HG03135 (cell line): ENCODE results near the gene ZYG11A.
"Not testable (repeated sequence)": the region's sequence is repeated elsewhere in the genome, so short reads cannot be mapped to it uniquely, and the experiment has no call there.

ENCODE experiments used
- ATAC-seq: cut with Tn5 transposase; IDR thresholded peaks from one replicate; pipeline ENCODE4 v1.9.1; 2021; ENCODE audit warnings: mild to moderate bottlenecking, moderate library complexity; ENCODE audit not compliant: unreplicated experiment

ZYG11A gene

GRCh38 chr1:52842643-52843310 is at the start of gene ZYG11A:
TSS of gene ZYG11A (plus strand) at chr1:52842760. CDS start at chr1:52842884, 124 bp downstream.
- peak; percentile 84 for ATAC-seq

- not testable (repeated sequence) for ATAC-seq
These were observed 48.8 kb upstream of the ZYG11A start for GRCh38 chr1:52793717-52794116.

- ATAC-seq: no peak
These were observed 47.1 kb upstream of the ZYG11A start for GRCh38 chr1:52795464-52795863.

DNA sequence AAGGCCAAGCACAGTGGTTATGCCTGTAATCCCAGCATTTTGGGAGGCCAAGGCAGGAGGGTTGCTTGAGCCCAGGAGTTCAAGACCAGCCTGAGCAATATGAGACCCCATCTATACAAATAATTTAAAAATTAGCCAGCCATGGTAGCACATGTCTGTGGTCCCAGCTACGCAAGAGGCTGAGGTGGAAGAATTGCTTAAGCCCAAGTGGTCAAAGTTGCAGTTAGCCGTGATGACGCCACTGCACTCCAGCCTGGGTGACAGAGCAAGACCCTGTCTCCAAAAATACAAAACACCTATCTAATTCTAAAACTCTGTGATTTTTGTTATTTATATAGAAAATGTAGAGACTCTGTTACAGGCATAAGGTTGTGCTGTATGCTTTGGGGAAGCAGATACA is 44.2 kb upstream of the ZYG11A start:
- no peak for ATAC-seq

- no peak for ATAC-seq
These were observed 41.5 kb upstream of the ZYG11A start for GRCh38 chr1:52801011-52801410.

GRCh38 chr1:52804083-52804482 is 38.5 kb upstream of the ZYG11A start:
- not testable (repeated sequence) for ATAC-seq

DNA sequence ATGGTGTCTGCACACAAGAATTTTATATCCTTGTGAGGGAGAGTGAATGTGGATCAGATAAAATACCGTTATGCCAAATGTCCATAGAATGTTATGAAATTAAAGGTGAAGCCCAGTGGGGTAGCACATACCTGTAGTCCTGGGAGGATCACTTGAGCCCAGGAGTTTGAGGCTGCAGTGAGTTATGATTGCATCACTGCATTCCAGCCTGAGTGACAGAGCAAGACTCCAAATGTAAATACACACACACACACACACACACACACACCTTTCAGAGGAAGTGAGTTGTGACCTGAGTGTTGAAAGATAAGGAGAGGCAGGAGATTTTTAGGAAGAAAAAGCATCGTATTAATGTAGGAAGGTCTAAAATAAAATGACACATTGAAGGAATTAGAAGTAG is 28.1 kb upstream of the ZYG11A start:
- ATAC-seq: no peak

DNA sequence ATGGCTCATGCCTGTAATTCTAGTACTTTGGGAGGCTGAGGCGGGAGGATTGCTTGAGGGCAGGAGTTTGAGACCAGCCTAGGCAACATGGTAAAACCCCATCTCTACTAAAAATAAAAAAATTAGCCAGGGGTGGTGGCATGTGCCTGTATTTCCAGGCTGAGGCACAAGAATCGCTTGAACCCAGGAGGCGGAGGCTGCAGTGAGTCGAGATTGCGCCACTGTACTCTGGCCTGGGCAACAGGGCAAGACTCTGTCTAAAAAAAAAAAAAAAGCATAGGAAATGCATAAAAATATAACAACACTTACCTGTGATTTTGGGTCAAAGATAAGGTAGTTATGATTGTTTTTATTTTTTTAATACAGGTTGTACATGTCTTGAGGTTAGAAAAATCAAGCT is 21.7 kb upstream of the ZYG11A start:
- not testable (repeated sequence) for ATAC-seq

DNA sequence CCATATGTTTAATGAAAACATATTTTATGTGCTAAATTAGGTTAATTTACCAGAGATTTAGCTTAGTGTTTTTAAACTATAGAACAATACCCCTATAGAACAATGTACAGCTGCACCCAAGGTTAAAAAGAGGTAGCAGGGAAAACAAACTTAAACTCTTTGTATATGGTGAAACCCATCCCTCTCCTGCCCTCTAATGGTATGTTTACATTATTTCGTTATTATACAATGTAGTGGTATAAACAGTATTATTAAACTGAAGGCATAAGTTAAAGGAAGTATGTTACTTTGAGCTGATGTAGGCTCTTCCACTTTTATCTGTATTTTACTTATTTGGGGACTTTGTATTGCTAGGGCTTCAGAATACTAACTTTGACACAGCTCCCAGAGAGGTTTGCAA is 16.7 kb upstream of the ZYG11A start:
- ATAC-seq: no peak

- ATAC-seq: no peak
These were observed 7.8 kb upstream of the ZYG11A start for GRCh38 chr1:52834798-52835197.

DNA sequence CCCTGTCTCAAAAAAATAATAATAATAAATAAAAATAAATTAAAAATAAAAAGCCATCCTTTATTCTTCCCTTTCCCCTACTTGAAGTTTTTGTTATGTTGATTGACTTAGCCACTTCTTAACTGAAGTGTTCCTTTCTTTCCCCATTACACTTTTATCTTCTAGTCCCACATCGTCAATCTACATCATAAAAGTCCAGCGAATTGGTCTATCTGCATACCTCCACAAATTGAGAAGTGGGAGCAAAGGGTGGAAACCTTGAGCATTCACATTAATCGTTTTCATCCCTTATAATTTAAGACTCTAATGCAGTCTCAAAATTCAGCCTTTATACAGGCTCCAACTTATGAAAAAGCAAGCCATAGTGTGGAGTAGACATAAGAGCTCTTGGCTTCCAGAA is 6.5 kb upstream of the ZYG11A start:
- no peak for ATAC-seq

DNA sequence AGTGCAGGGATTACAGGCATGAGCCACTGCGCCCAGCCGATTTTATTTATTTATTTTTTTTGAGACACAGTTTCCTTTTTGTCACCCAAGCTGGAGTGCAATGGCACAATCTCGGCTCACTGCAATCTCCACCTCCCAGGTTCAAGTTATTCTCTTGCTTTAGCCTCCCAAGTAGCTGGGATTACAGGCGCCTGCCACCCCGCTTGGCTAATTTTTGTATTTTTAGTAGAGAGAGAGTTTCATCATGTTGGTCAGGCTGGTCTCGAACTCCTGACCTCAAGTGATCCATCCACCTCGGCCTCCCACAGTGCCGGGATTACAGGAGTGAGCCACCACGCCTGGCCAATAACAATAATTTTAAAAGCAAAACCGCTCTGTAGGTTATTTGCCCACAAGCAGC is 3.4 kb upstream of the ZYG11A start:
- not testable (repeated sequence) for ATAC-seq

DNA sequence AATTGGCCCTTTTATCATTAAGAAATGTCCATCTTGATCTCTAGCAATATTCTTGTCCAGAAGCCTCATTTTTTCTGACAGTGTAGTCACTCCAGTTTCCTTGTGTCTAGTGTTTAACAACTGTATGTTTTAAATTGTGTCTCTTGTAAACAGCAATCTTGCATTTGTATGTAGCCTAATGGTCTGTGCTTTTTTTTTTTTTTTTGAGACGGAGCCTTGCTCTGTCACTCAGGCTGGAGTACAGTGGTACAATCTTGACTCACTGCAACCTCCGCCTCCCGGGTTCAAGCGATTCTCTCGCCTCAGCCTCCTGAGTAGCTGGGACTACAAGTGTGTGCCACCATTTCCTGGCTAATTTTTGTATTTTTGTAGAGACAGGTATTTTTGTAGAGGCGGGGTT is 2.6 kb downstream of the ZYG11A start:
- ATAC-seq: not testable (repeated sequence)

GRCh38 chr1:52848423-52848822 is 5.9 kb downstream of the ZYG11A start:
- ATAC-seq: no peak

- ATAC-seq: no peak
These were observed 8.4 kb downstream of the ZYG11A start for GRCh38 chr1:52850951-52851350.

- ATAC-seq: no peak
These were observed 10.3 kb downstream of the ZYG11A start for GRCh38 chr1:52852854-52853253.

- no peak for ATAC-seq
These were observed 13.0 kb downstream of the ZYG11A start for GRCh38 chr1:52855584-52855983.

- ATAC-seq: no peak
These were observed 13.5 kb downstream of the ZYG11A start for GRCh38 chr1:52856026-52856425.

DNA sequence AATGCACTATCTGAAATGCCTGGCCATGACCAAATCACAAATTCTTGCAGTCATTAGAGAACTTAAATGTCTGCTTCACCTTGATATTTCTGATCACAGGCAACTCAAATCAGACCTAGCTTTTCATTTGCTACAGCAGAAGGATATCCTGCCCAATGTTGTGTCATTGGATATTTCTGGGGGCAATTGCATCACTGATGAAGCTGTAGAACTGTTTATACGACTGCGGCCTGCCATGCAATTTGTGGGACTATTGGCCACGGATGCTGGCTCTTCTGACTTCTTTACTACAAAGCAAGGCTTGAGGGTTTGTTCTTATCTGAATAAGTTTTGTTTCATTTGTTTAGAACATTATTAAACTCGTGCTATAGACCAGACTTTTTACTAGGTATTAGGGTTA is 14.9 kb downstream of the ZYG11A start:
- ATAC-seq: no peak

GRCh38 chr1:52862666-52863458 is 20.3 kb downstream of the ZYG11A start:
- ATAC-seq: no peak

DNA sequence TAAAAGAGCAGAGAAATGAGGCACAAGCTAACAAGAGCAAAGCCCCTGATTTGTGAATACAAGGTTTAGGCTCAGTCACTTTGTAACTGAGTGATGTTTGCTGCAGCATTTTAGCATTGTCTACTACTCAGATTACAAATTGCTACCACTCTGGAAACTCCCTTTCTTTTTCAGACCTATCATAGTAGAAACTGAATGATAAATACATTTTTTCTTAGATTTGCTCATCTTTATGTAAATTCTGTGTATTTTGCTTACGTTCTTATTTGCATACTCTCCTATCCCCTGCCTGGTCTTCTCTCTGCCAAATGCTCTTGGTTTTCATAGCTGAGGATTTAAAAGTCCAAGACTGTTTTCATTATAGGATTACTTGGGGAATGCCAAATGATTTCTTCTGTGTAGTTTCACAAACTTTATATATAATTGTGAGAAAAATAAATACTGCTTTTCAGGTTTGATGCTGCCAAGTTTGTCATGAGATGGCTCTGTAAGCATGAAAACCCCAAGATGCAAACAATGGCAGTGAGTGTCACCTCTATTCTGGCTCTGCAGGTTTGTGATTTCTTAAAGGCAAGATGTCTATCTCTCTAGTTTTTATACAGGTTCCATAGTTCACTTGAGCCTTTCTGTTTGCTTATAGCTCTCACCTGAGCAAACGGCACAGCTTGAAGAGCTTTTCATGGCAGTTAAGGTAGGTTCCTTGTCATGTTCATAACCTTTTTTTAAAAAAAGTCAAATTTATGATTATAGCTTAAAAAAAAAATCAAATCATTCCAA is 24.7 kb downstream of the ZYG11A start:
- ATAC-seq: peak; percentile 87

- ATAC-seq: not testable (repeated sequence)
These were observed 27.2 kb downstream of the ZYG11A start for GRCh38 chr1:52869727-52870126.
